Astrocyte (in vitro differentiated cells and primary cell): ENCODE results near the gene SPON1. TPM values are rescaled to one million over a fixed set of nuclear protein-coding genes. Genes with fewer than 3 reads are reported as not detected.

Experiments
- DNase-seq: peaks from one replicate; pipeline ENCODE4 v3.0.0-alpha.2; 2010; ENCODE audit warnings: low read depth
- FAIRE-seq: peaks from 2 replicates; lab custom pipeline; 2011; peaks lifted over from hg19 to GRCh38; lab: Jason Lieb, UNC
- H2AFZ ChIP-seq: 2 replicates; pipeline ENCODE4 v1.6.0; 2012; ENCODE audit warnings: low read depth, low read length, inconsistent platforms
- H3K27ac ChIP-seq: 2 replicates; pipeline ENCODE4 v1.5.1; 2011; ENCODE audit warnings: low read depth, low read length, inconsistent platforms
- H3K27me3 ChIP-seq: 2 replicates; pipeline ENCODE4 v1.6.0; 2011; ENCODE audit warnings: low read length, inconsistent platforms; ENCODE audit not compliant: insufficient read depth
- H3K36me3 ChIP-seq: 2 replicates; pipeline ENCODE4 v1.5.1; 2011; ENCODE audit warnings: low read length, inconsistent platforms; ENCODE audit not compliant: insufficient read depth
- H3K4me1 ChIP-seq: 2 replicates; pipeline ENCODE4 v1.5.1; 2011; ENCODE audit warnings: low read length, inconsistent platforms; ENCODE audit not compliant: insufficient read depth
- H3K4me2 ChIP-seq: 2 replicates; pipeline ENCODE4 v1.6.0; 2012; ENCODE audit warnings: low read length, inconsistent platforms
- H3K4me3 ChIP-seq: 2 replicates; pipeline ENCODE4 v1.5.1; 2011; ENCODE audit warnings: low read depth, mild to moderate bottlenecking, low read length, inconsistent platforms; ENCODE audit not compliant: insufficient read depth
- H3K79me2 ChIP-seq: 2 replicates; pipeline ENCODE4 v1.6.0; 2012; ENCODE audit warnings: mild to moderate bottlenecking, low read length, inconsistent platforms; ENCODE audit not compliant: insufficient read depth
- H3K9ac ChIP-seq: 2 replicates; pipeline ENCODE4 v1.6.0; 2012; ENCODE audit warnings: mild to moderate bottlenecking, low read length, inconsistent platforms
- H3K9me3 ChIP-seq: 2 replicates; pipeline ENCODE4 v1.5.1; 2012; ENCODE audit warnings: low read depth, mild to moderate bottlenecking, low read length, inconsistent platforms; ENCODE audit not compliant: insufficient read depth
- H4K20me1 ChIP-seq: 2 replicates; pipeline ENCODE4 v1.6.0; 2012; ENCODE audit warnings: low read length, inconsistent platforms; ENCODE audit not compliant: insufficient read depth
- H3K27ac Mint-ChIP-seq: one replicate; pipeline ENCODE4 v1.8.0; 2021; ENCODE audit warnings: mild to moderate bottlenecking, mixed read lengths; ENCODE audit not compliant: unreplicated experiment
- H3K27me3 Mint-ChIP-seq: one replicate; pipeline ENCODE4 v1.8.0; 2021; ENCODE audit warnings: low read depth, mixed read lengths; ENCODE audit not compliant: unreplicated experiment
- H3K36me3 Mint-ChIP-seq: one replicate; pipeline ENCODE4 v1.8.0; 2021; ENCODE audit warnings: low read depth, mixed read lengths; ENCODE audit not compliant: unreplicated experiment
- H3K4me1 Mint-ChIP-seq: one replicate; pipeline ENCODE4 v1.8.0; 2021; ENCODE audit warnings: low read depth, mixed read lengths; ENCODE audit not compliant: unreplicated experiment
- H3K4me3 Mint-ChIP-seq: one replicate; pipeline ENCODE4 v1.8.0; 2021; ENCODE audit warnings: mild to moderate bottlenecking, moderate library complexity, mixed read lengths; ENCODE audit not compliant: unreplicated experiment
- H3K9me3 Mint-ChIP-seq: one replicate; pipeline ENCODE4 v1.8.0; 2021; ENCODE audit warnings: mild to moderate bottlenecking, mixed read lengths; ENCODE audit not compliant: unreplicated experiment
- EZH2 ChIP-seq: IDR thresholded peaks from 2 replicates; pipeline ENCODE4 v1.6.1; 2012; ENCODE audit warnings: mild to moderate bottlenecking, low read length, inconsistent platforms; ENCODE audit not compliant: insufficient read depth
- total RNA-seq: library from RNA; stranded (reverse); gene quantifications from 2 replicates; pipeline ENCODE4 v1.2.1, GENCODE V29; 2021
- TF ChIP-seq, protein P1 (sequence below): IDR thresholded peaks from 2 replicates; pipeline ENCODE4 v1.5.1; 2011; ENCODE audit warnings: low read depth, mild to moderate bottlenecking, inconsistent platforms, low read length, moderate library complexity; ENCODE audit not compliant: insufficient read depth

SPON1 gene
- total RNA-seq, 1 donor from 2014 or later, result 2.0 TPM

DNA sequence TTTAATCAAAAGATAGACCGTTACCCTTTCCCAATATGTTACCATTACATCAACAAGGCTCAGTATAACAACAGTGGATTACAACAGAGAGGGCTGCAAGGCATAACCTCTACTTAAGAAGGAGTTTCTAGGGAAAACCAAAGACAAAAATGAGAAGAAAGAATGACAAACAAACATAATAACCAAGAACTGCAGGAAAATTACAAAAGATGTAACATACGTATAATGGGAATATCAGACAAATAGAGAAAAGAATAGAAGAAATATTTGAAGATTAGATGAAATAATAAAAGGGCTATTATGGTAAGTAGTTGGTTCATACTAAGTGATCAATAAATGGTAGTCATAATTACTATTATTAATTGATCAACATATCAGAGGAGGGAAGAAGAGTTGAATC is 39.1 kb downstream of the SPON1 start:
- Histone ChIP-seq H3K9me3 (no peaks in the 10 kb centered on the region), H3K79me2 (no peaks in the 10 kb centered on the region), H3K4me2 (no peak overlapping the region), H3K9ac (no peak overlapping the region), H3K27ac (no peak overlapping the region), H3K4me3 (no peak overlapping the region), H3K27me3 (no peaks in the 10 kb centered on the region), H3K4me1 (no peaks in the 10 kb centered on the region), H4K20me1 (no peaks in the 10 kb centered on the region), H2AFZ (no peak overlapping the region), H3K36me3 (no peaks in the 10 kb centered on the region)
- Mint-ChIP-seq H3K27me3 (no peaks in the 10 kb centered on the region), H3K4me3 (no peak overlapping the region), H3K4me1 (no peaks in the 10 kb centered on the region), H3K36me3 (peaks cover 2% of the 10 kb centered on the region), H3K9me3 (peaks cover 10% of the 10 kb centered on the region), H3K27ac (no peak overlapping the region)
- DNase-seq, result no peak
- TF ChIP-seq, protein P1, sequence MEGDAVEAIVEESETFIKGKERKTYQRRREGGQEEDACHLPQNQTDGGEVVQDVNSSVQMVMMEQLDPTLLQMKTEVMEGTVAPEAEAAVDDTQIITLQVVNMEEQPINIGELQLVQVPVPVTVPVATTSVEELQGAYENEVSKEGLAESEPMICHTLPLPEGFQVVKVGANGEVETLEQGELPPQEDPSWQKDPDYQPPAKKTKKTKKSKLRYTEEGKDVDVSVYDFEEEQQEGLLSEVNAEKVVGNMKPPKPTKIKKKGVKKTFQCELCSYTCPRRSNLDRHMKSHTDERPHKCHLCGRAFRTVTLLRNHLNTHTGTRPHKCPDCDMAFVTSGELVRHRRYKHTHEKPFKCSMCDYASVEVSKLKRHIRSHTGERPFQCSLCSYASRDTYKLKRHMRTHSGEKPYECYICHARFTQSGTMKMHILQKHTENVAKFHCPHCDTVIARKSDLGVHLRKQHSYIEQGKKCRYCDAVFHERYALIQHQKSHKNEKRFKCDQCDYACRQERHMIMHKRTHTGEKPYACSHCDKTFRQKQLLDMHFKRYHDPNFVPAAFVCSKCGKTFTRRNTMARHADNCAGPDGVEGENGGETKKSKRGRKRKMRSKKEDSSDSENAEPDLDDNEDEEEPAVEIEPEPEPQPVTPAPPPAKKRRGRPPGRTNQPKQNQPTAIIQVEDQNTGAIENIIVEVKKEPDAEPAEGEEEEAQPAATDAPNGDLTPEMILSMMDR, result no peak
- no peak for TF ChIP-seq EZH2
- FAIRE-seq, result no peak

- Histone ChIP-seq H3K9me3 (no peaks in the 10 kb centered on the region), H3K4me1 (no peaks in the 10 kb centered on the region), H3K36me3 (no peaks in the 10 kb centered on the region), H2AFZ (no peak overlapping the region), H3K79me2 (no peaks in the 10 kb centered on the region), H3K4me2 (no peak overlapping the region), H3K27ac (no peak overlapping the region), H3K27me3 (peaks cover 4% of the 10 kb centered on the region), H3K9ac (no peak overlapping the region), H4K20me1 (no peaks in the 10 kb centered on the region), H3K4me3 (no peak overlapping the region)
- Mint-ChIP-seq H3K4me3 (no peak overlapping the region), H3K27me3 (peaks cover 5% of the 10 kb centered on the region), H3K27ac (no peak overlapping the region), H3K4me1 (no peaks in the 10 kb centered on the region), H3K9me3 (peaks cover 9% of the 10 kb centered on the region), H3K36me3 (no peaks in the 10 kb centered on the region)
- FAIRE-seq, result no peak
- no peak for DNase-seq
- TF ChIP-seq, protein P1, result no peak
- TF ChIP-seq EZH2, result no peak
These were observed 45.0 kb downstream of the SPON1 start for GRCh38 chr11:14007566-14007965.

- Histone ChIP-seq H3K9me3 (no peaks in the 10 kb centered on the region), H3K27me3 (peaks cover 4% of the 10 kb centered on the region), H3K79me2 (no peaks in the 10 kb centered on the region), H2AFZ (no peak overlapping the region), H3K4me2 (no peak overlapping the region), H4K20me1 (no peaks in the 10 kb centered on the region), H3K36me3 (no peaks in the 10 kb centered on the region), H3K27ac (no peak overlapping the region), H3K4me3 (no peak overlapping the region), H3K9ac (no peak overlapping the region), H3K4me1 (peaks cover 7% of the 10 kb centered on the region)
- Mint-ChIP-seq H3K27ac (no peak overlapping the region), H3K36me3 (no peaks in the 10 kb centered on the region), H3K9me3 (peaks cover 9% of the 10 kb centered on the region), H3K4me1 (peaks cover 2% of the 10 kb centered on the region), H3K4me3 (no peak overlapping the region), H3K27me3 (peaks cover 6% of the 10 kb centered on the region)
- no peak for FAIRE-seq
- no peak for TF ChIP-seq EZH2
- TF ChIP-seq, protein P1, result no peak
- no peak for DNase-seq
These were observed 48.1 kb downstream of the SPON1 start for GRCh38 chr11:14010665-14011064.
